Right lobe of liver (tissue), 4 donors: ENCODE results near the gene TRIP12.

Experiments
- POLR2A ChIP-seq: fragments of 450-650 bp; IDR thresholded peaks from one replicate; pipeline ENCODE4 v1.6.1; 2017; ENCODE audit warnings: antibody characterized with exemption, mild to moderate bottlenecking
- TF ChIP-seq, protein P1 (sequence below), 4 donors: fragments of 200-600 bp in 3 of 4; fragments of 450-650 bp in 1 of 4; IDR thresholded peaks; one replicate each; pipeline versions ENCODE4 v1.5.1 to v1.8.0; 2016 to 2022; ENCODE audit warnings: antibody characterized with exemption in 4 of 4, mild to moderate bottlenecking in 2 of 4
- donor health status: DM: no; HTN: no; CAD: no.
- donor health status: DM: no; HTN: no; CAD: no.
- donor health status: DM: no; HTN: yes; CAD: no.

DNA sequence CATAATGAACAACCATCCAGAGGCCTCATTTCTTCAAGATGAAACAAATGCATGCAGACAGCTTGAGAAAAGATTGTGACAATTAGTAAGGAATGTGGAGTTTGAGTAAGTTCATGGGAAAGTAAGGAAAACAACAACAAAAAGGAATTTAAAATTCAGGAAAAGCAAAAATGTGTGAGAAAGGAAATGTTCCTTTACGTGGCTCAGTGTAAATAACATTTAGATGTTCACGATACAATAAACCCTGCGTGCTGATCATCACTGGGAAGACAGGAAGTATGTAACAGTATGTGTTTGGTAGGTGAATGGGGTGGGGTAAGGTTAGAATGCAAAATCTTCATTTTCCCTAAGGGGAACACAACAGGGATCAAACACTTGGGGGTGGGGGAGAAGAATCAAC lies 72.7 kb downstream of the TRIP12 start:
- TF ChIP-seq, protein P1, sequence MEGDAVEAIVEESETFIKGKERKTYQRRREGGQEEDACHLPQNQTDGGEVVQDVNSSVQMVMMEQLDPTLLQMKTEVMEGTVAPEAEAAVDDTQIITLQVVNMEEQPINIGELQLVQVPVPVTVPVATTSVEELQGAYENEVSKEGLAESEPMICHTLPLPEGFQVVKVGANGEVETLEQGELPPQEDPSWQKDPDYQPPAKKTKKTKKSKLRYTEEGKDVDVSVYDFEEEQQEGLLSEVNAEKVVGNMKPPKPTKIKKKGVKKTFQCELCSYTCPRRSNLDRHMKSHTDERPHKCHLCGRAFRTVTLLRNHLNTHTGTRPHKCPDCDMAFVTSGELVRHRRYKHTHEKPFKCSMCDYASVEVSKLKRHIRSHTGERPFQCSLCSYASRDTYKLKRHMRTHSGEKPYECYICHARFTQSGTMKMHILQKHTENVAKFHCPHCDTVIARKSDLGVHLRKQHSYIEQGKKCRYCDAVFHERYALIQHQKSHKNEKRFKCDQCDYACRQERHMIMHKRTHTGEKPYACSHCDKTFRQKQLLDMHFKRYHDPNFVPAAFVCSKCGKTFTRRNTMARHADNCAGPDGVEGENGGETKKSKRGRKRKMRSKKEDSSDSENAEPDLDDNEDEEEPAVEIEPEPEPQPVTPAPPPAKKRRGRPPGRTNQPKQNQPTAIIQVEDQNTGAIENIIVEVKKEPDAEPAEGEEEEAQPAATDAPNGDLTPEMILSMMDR (IDR thresholded peaks at IDR 0.05) = no peak
- TF ChIP-seq POLR2A = no peak
